ENCODE data around the gene CH25H.
"Not testable (repeated sequence)": the region's sequence is repeated elsewhere in the genome, so short reads cannot be mapped to it uniquely, and the experiment has no call there.

Gene CH25H

GRCh38 chr10:89201345-89202032 lies 5.6 kb downstream of the CH25H start:
- no peak for DNase-seq (ENCODE audit: low read depth, low spot score)

GRCh38 chr10:89197473-89197872 lies 9.6 kb downstream of the CH25H start:
- no peak for DNase-seq (ENCODE audit: low read depth, low spot score)

GRCh38 chr10:89191301-89191700 lies 15.8 kb downstream of the CH25H start:
- DNase-seq (ENCODE audit: low read depth, low spot score) = not testable (repeated sequence)

GRCh38 chr10:89189211-89189734 lies 17.8 kb downstream of the CH25H start:
- no peak for DNase-seq (ENCODE audit: low read depth, low spot score)

GRCh38 chr10:89185658-89186057 lies 21.5 kb downstream of the CH25H start:
- no peak for DNase-seq (ENCODE audit: low read depth, low spot score)

- no peak for DNase-seq (ENCODE audit: low read depth, low spot score)
These were observed 22.5 kb downstream of the CH25H start for GRCh38 chr10:89184638-89185037.

GRCh38 chr10:89183571-89183970 lies 23.5 kb downstream of the CH25H start:
- no peak for DNase-seq (ENCODE audit: low read depth, low spot score)

GRCh38 chr10:89182894-89183293 lies 24.2 kb downstream of the CH25H start:
- no peak for DNase-seq (ENCODE audit: low read depth, low spot score)

- no peak for DNase-seq (ENCODE audit: low read depth, low spot score)
These were observed 31.3 kb downstream of the CH25H start for GRCh38 chr10:89175816-89176215.

GRCh38 chr10:89173075-89173474 lies 34.0 kb downstream of the CH25H start:
- no peak for DNase-seq (ENCODE audit: low read depth, low spot score)

GRCh38 chr10:89171996-89172395 lies 35.1 kb downstream of the CH25H start:
- DNase-seq (ENCODE audit: low read depth, low spot score) = no peak

- DNase-seq (ENCODE audit: low read depth, low spot score) = no peak
These were observed 35.7 kb downstream of the CH25H start for GRCh38 chr10:89171263-89171872.

GRCh38 chr10:89168354-89168900 lies 38.7 kb downstream of the CH25H start:
- not testable (repeated sequence) for DNase-seq (ENCODE audit: low read depth, low spot score)

GRCh38 chr10:89167915-89168314 lies 39.2 kb downstream of the CH25H start:
- no peak for DNase-seq (ENCODE audit: low read depth, low spot score)

- DNase-seq (ENCODE audit: low read depth, low spot score) = no peak
These were observed 41.2 kb downstream of the CH25H start for GRCh38 chr10:89165923-89166322.

- no peak for DNase-seq (ENCODE audit: low read depth, low spot score)
These were observed 42.2 kb downstream of the CH25H start for GRCh38 chr10:89164920-89165319.

- DNase-seq (ENCODE audit: low read depth, low spot score) = no peak
These were observed 43.0 kb downstream of the CH25H start for GRCh38 chr10:89164080-89164479.

- DNase-seq (ENCODE audit: low read depth, low spot score) = no peak
These were observed 43.7 kb downstream of the CH25H start for GRCh38 chr10:89163265-89163995.

GRCh38 chr10:89162596-89162995 lies 44.5 kb downstream of the CH25H start:
- DNase-seq (ENCODE audit: low read depth, low spot score) = no peak

GRCh38 chr10:89160339-89160738 lies 46.8 kb downstream of the CH25H start:
- no peak for DNase-seq (ENCODE audit: low read depth, low spot score)

GRCh38 chr10:89159761-89160160 lies 47.4 kb downstream of the CH25H start:
- DNase-seq (ENCODE audit: low read depth, low spot score) = no peak

- DNase-seq (ENCODE audit: low read depth, low spot score) = no peak
These were observed 47.8 kb downstream of the CH25H start for GRCh38 chr10:89159316-89159715.

All from brain pericyte (primary cell).